Measurements from ENCODE around the gene MINAR2.

MINAR2 gene

DNA sequence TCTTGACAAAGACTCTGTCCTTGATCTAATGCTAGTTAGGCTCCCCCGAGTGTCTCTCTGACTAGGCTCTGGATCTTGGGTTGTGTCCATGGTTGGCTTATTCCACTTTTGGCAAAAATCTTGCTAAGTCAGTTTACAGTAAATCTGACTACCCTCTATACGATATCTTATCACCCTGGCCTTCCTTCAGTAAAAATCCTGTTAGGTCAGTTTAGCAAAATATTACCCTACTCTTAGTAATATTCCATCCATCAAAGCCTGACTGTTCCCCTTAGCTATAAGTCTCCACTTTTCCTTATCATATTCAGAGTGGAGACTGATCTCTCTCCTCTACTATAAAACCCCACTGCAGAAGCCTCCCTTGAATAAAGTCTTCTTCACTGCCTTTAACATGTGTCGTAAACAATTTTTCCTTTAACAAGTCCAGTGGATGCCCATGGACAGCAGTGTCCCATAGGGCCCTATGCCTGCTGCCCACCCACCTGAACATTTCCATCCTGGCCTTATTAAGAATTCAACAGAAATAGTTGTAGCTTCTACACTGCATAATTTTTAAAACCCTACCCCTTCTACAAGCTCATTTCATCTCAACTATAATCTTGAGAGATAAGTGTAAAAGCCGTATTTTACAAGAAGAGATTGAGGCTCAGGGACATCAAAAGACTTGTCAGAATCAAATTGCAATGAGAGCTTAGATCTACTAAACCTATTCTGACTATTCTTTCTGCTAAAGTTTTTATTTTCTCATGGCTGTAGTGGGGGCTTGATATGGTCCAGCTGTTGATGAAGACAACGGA is 22.3 kb downstream of the MINAR2 start:
- H3K4me3 ChIP-seq (replicated peaks in 1 of 2; ENCODE audit: low read depth in 2 of 2, low read length in 2 of 2): no peak overlapping the region
- DNase-seq (ENCODE audit: low read depth in 2 of 2): peak in 1 of 2 donors; percentile 13
- TF ChIP-seq CTCF (IDR thresholded peaks at IDR 0.05; ENCODE audit: low read depth, low read length): no peak

- peak; percentile 86 for TF ChIP-seq CTCF (IDR thresholded peaks at IDR 0.05; ENCODE audit: low read depth, low read length)
- peak; percentile 68 to 71 for DNase-seq (ENCODE audit: low read depth in 2 of 2)
- no peak overlapping the region for H3K4me3 ChIP-seq (replicated peaks in 1 of 2; ENCODE audit: low read depth in 2 of 2, low read length in 2 of 2)
Measured at GRCh38 chr5:129771058-129771838, 23.4 kb downstream of the MINAR2 start.

- no peak overlapping the region for H3K4me3 ChIP-seq (replicated peaks in 1 of 2; ENCODE audit: low read depth in 2 of 2, low read length in 2 of 2)
- TF ChIP-seq CTCF (IDR thresholded peaks at IDR 0.05; ENCODE audit: low read depth, low read length): no peak
- no peak for DNase-seq (ENCODE audit: low read depth in 2 of 2)
Measured at GRCh38 chr5:129773376-129773775, 25.5 kb downstream of the MINAR2 start.

- no peak for DNase-seq (ENCODE audit: low read depth in 2 of 2)
- H3K4me3 ChIP-seq (replicated peaks in 1 of 2; ENCODE audit: low read depth in 2 of 2, low read length in 2 of 2): no peak overlapping the region
- TF ChIP-seq CTCF (IDR thresholded peaks at IDR 0.05; ENCODE audit: low read depth, low read length): no peak
Measured at GRCh38 chr5:129781594-129781993, 33.7 kb downstream of the MINAR2 start.

- DNase-seq (ENCODE audit: low read depth in 2 of 2): no peak
- TF ChIP-seq CTCF (IDR thresholded peaks at IDR 0.05; ENCODE audit: low read depth, low read length): no peak
- H3K4me3 ChIP-seq (replicated peaks in 1 of 2; ENCODE audit: low read depth in 2 of 2, low read length in 2 of 2): no peak overlapping the region
Measured at GRCh38 chr5:129803403-129803802, 55.5 kb downstream of the MINAR2 start.

DNA sequence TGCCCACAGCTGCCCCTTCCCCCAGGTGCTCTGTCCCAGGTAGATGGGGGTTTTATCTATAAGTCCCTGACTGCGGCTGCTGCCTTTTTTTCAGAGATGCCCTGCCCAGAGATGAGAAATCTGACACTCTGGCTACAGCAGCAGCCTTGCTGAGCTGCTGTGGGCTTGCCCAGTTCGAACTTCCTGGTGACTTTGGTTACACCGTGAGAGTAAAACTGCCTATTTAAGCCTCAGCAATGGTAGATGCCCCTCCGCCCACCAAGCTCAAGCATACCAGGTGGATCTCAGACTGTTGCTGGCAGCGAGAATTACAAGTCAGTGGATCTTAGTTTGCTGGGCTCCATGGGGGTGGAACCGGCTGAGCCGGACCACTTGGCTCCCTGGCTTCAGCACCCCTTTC is 56.8 kb downstream of the MINAR2 start:
- no peak for DNase-seq (ENCODE audit: low read depth in 2 of 2)
- no peak for TF ChIP-seq CTCF (IDR thresholded peaks at IDR 0.05; ENCODE audit: low read depth, low read length)

More for the DNA sequence above, 56.8 kb downstream of the MINAR2 start:
- H3K4me3 ChIP-seq (replicated peaks in 1 of 2; ENCODE audit: low read depth in 2 of 2, low read length in 2 of 2): no peak overlapping the region
